Activated CD4-positive, alpha-beta memory T cell treated with anti-CD3 and anti-CD28 coated beads, Interleukin-2, amount 10 ng/mL, durations not matched to agents 7 days and 5 days (primary cell): ENCODE results near the gene PPM1J. TPM values are rescaled to one million over a fixed set of nuclear protein-coding genes. Genes with fewer than 3 reads are reported as not detected.
"Not testable (repeated sequence)": the region's sequence is repeated elsewhere in the genome, so short reads cannot be mapped to it uniquely, and the experiment has no call there.

ENCODE experiments used
- CTCF ChIA-PET: fragments of 350-600 bp; sonication (Branson Sonifier 250); formaldehyde crosslinking; loops from one replicate; lab custom pipeline; 2021; ENCODE audit warnings: antibody characterized with exemption, inconsistent platforms; lab: Charles Lee
- POLR2A ChIA-PET: fragments of 350-600 bp; sonication (Branson Sonifier 250); formaldehyde crosslinking; loops from one replicate; lab custom pipeline; 2021; ENCODE audit warnings: antibody characterized with exemption; lab: Charles Lee
- DNase-seq: peaks from one replicate; pipeline ENCODE4 v3.0.0-alpha.2; 2020
- H3K27ac Mint-ChIP-seq: one replicate; pipeline ENCODE4 v1.8.0; 2021; ENCODE audit warnings: mild to moderate bottlenecking, mixed read lengths
- H3K27me3 Mint-ChIP-seq: one replicate; pipeline ENCODE4 v1.8.0; 2021; ENCODE audit warnings: mixed read lengths
- H3K36me3 Mint-ChIP-seq: one replicate; pipeline ENCODE4 v1.8.0; 2021; ENCODE audit warnings: low read depth, mixed read lengths
- H3K4me1 Mint-ChIP-seq: one replicate; pipeline ENCODE4 v1.8.0; 2021; ENCODE audit warnings: mixed read lengths
- H3K4me3 Mint-ChIP-seq: one replicate; pipeline ENCODE4 v1.8.0; 2021; ENCODE audit warnings: mild to moderate bottlenecking, mixed read lengths
- H3K9me3 Mint-ChIP-seq: one replicate; pipeline ENCODE4 v1.8.0; 2021; ENCODE audit warnings: mixed read lengths
- total RNA-seq, 2 experiments: library from RNA; stranded (reverse); gene quantifications; one replicate each; pipeline ENCODE4 v1.2.3, GENCODE V29; 2021

Gene PPM1J
- total RNA-seq, 2 experiments from 2014 or later, result not detected

- ChIA-PET CTCF (no interaction called here), POLR2A (no interaction called here)
- H3K27me3 Mint-ChIP-seq, result peaks cover 4% of the 10 kb centered on the region
- DNase-seq, result no peak
- H3K4me1 Mint-ChIP-seq, result no peaks in the 10 kb centered on the region
- no peak overlapping the region for H3K4me3 Mint-ChIP-seq
- no peaks in the 10 kb centered on the region for H3K9me3 Mint-ChIP-seq
- no peak overlapping the region for H3K27ac Mint-ChIP-seq
- H3K36me3 Mint-ChIP-seq, result no peaks in the 10 kb centered on the region
Observed at GRCh38 chr1:112731451-112731850, 16.3 kb upstream of the PPM1J start.

DNA sequence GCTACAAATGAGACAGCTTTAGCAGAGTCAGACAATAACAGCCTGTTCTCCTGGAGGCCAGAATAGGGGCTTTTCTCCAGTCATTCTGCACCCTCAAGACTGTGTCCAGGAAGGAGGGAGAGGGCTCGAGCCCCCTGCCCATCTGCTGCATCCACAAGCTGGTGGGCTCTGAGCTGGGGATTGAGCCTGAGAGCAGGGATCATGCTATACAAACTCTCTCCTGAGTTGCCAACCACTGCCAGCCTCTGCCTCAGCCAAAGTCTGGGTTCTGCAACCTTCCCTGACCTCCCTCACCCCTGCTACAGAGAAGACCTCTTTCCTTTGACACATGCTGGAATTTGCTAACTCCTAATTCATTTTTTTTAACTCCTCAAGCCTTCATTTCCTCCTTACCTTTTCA is 14.8 kb upstream of the PPM1J start:
- no peak for DNase-seq
- no peaks in the 10 kb centered on the region for H3K36me3 Mint-ChIP-seq
- H3K9me3 Mint-ChIP-seq, result no peaks in the 10 kb centered on the region
- H3K4me3 Mint-ChIP-seq, result no peak overlapping the region
- H3K4me1 Mint-ChIP-seq, result no peaks in the 10 kb centered on the region
- H3K27me3 Mint-ChIP-seq, result peaks cover 6% of the 10 kb centered on the region
- ChIA-PET CTCF (interaction anchor here (0.6 to 1.0 kb wide), 4 partner anchors 10 to 339 kb away, joined by 3 to 6 read pairs (median 4); partner anchors contain the start of gene PPM1J), POLR2A (no interaction called here)
- no peak overlapping the region for H3K27ac Mint-ChIP-seq

- H3K36me3 Mint-ChIP-seq, H3K27me3 Mint-ChIP-seq, POLR2A ChIA-PET, DNase-seq, H3K27ac Mint-ChIP-seq, H3K4me1 Mint-ChIP-seq, H3K4me3 Mint-ChIP-seq, H3K9me3 Mint-ChIP-seq: not testable (repeated sequence)
- CTCF ChIA-PET, result interaction anchor here (1.0 kb wide), 2 partner anchors 9 to 13 kb away, joined by 3 to 6 read pairs; partner anchors contain the start of gene PPM1J
Observed at GRCh38 chr1:112729011-112729410, 13.9 kb upstream of the PPM1J start.

DNA sequence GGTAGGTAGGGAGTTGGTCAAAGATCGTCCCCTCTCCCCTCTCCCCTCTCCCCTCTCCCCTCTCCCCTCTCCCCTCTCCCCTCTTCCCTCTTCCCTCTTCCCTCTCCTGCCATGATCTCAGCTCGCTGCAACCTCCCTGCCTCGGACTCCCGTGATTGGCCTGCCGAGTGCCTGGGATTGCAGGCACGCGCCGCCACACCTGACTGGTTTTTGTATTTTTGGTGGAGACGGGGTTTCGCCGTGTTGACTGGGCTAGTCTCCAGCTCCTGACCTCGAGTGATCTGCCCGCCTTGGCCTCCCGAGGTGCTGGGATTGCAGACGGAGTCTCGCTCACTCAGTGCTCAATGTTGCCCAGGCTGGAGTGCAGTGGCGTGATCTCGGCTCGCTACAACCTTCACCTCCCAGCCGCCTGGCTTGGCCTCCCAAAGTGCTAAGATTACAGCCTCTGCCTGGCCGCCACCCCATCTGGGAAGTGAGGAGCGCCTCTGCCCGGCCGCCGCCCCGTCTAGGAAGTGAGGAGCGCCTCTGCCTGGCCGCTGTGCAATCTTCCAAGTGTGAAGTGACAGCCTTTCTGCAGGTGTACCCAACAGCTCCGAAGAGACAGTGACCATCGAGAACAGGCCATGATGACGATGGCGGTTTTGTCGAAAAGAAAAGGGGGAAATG is 13.3 kb upstream of the PPM1J start:
- H3K4me3 Mint-ChIP-seq, H3K36me3 Mint-ChIP-seq, H3K27me3 Mint-ChIP-seq, H3K4me1 Mint-ChIP-seq, H3K27ac Mint-ChIP-seq, H3K9me3 Mint-ChIP-seq, DNase-seq, POLR2A ChIA-PET, CTCF ChIA-PET: not testable (repeated sequence)

DNA sequence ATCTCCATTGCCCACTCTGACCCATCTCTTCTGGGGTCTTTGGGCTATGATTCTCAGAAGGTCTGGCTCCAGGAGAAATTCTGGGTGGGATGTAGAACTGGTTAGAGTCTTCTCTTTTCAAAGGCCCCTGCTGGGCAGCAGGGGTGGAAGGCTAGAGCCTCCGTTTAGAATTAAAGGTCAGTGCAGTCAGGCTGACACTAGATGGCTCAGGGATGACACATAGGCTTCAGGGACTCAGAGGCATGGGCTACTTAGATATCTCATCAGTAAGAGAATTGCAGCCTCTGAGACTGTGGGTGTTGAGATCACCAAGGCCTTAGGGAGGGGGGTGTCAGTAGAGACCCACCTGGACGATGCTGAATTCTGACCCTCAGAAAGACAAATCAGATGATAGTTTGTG is 12.6 kb upstream of the PPM1J start:
- H3K36me3 Mint-ChIP-seq, result no peaks in the 10 kb centered on the region
- H3K9me3 Mint-ChIP-seq, result no peaks in the 10 kb centered on the region
- peaks cover 4% of the 10 kb centered on the region for H3K27me3 Mint-ChIP-seq
- no peak overlapping the region for H3K4me3 Mint-ChIP-seq
- ChIA-PET CTCF (interaction anchor here (0.8 kb wide), 1 partner anchor 12 kb away, joined by 4 read pairs; the partner anchor contains the start of gene PPM1J), POLR2A (no interaction called here)
- peaks cover 7% of the 10 kb centered on the region for H3K4me1 Mint-ChIP-seq
- DNase-seq, result no peak
- H3K27ac Mint-ChIP-seq, result no peak overlapping the region

DNA sequence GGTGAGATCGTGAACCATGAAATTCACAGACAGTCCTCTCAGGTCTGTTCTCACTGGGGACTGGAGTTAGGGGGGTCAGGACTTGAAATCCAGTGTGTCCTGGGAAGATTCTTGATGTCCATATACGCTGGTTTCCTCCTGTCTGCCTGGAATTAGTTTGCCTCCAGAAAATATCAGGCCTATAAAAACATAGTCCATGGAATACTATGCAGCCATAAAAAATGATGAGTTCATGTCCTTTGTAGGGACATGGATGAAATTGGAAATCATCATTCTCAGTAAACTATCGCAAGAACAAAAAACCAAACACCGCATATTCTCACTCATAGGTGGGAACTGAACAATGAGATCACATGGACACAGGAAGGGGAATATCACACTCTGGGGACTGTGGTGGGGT is 9.1 kb upstream of the PPM1J start:
- CTCF ChIA-PET, H3K27ac Mint-ChIP-seq, H3K4me3 Mint-ChIP-seq: not testable (repeated sequence)

GRCh38 chr1:112723511-112723839 is 8.3 kb upstream of the PPM1J start:
- Mint-ChIP-seq H3K4me3 (no peak overlapping the region), H3K36me3 (no peaks in the 10 kb centered on the region), H3K4me1 (peaks cover 12% of the 10 kb centered on the region), H3K9me3 (no peaks in the 10 kb centered on the region), H3K27me3 (peaks cover 36% of the 10 kb centered on the region), H3K27ac (no peak overlapping the region)
- ChIA-PET CTCF (no interaction called here), POLR2A (no interaction called here)
- DNase-seq, result no peak

More for the DNA sequence above, 9.1 kb upstream of the PPM1J start:
- DNase-seq, H3K36me3 Mint-ChIP-seq, H3K9me3 Mint-ChIP-seq, POLR2A ChIA-PET: not testable (repeated sequence)
- peaks cover 10% of the 10 kb centered on the region for H3K4me1 Mint-ChIP-seq
- H3K27me3 Mint-ChIP-seq, result peaks cover 31% of the 10 kb centered on the region

DNA sequence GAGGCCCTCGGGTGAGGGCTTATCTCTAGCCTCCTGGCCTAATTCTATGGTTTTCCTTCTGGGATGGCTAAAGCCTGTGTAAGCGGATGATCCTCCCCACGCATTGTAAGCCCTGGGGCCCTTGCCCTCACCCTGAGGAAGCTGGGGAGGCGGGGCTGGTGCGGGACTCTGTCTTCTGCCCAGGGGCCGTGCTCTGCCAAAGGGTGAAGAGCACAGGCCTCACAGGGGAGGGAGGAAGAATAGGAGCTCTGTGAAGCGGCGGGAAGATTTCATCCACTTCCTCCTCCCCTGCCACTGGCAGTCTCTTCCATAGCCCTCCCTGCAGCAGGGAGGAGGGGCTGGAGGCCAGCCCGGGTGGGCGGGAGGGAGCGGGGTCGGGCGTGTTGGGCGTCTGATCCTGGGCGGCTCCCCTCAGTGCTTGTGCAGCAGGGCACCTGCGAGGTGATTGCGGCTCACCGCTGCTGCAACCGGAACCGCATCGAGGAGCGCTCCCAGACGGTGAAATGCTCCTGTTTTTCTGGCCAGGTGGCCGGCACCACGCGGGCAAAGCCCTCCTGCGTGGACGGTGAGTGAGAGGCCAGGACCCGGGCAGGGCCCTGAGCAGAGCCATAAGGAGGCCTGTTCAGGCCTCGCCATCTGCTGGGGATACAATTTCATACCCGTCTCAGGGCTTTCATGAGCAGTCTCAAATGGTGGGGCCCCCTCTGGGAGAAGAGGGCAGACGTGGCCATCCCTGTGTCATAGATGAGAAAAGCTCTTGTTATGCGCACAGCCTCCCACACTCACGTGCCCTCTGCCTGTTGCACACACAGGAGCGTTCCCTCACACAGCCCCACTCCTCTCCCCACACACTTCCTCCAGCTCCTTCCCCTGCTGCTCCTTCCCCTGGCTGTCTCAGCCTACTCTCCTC is 7.7 kb upstream of the PPM1J start:
- Mint-ChIP-seq H3K36me3 (no peaks in the 10 kb centered on the region), H3K9me3 (no peaks in the 10 kb centered on the region), H3K4me1 (peaks cover 14% of the 10 kb centered on the region), H3K27me3 (peaks cover 37% of the 10 kb centered on the region), H3K4me3 (no peak overlapping the region), H3K27ac (no peak overlapping the region)
- CTCF ChIA-PET, result interaction anchor here (1.4 kb wide), 1 partner anchor 320 kb away, joined by 3 read pairs; no protein-coding TSS in a partner anchor
- POLR2A ChIA-PET, result no interaction called here
- DNase-seq, result no peak

- CTCF ChIA-PET, result interaction anchor here (0.6 to 7.9 kb wide), 4 partner anchors 82 to 948 kb away, joined by 3 to 96 read pairs (median 12); partner anchors contain the start of gene LRIG2
- H3K9me3 Mint-ChIP-seq, result no peaks in the 10 kb centered on the region
- DNase-seq, result no peak
- POLR2A ChIA-PET, result no interaction called here
- H3K27ac Mint-ChIP-seq, result no peak overlapping the region
- peaks cover 20% of the 10 kb centered on the region for H3K4me1 Mint-ChIP-seq
- no peaks in the 10 kb centered on the region for H3K36me3 Mint-ChIP-seq
- H3K27me3 Mint-ChIP-seq, result peaks cover 38% of the 10 kb centered on the region
- no peak overlapping the region for H3K4me3 Mint-ChIP-seq
Observed at GRCh38 chr1:112721966-112722524, 6.9 kb upstream of the PPM1J start.

DNA sequence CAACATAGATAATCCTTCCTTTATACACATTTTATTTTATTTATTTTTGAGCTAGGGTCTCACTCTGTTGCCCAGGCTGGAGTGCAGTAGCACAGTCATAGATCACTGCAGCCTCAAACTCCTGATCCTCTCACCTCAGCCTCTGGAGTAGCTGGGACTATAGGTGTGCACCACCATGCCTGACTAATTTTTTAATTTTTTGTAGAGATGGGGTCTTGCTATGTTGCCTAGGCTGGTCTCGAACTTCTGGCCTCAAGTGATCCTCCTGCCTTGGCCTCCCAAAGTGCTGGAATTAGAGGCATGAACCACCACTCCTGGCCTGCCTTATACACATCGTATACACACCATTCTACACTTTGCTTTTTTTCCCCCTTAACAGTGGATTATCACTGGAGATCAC is 6.2 kb upstream of the PPM1J start:
- POLR2A ChIA-PET, result interaction anchor here (1.4 kb wide), 1 partner anchor 352 kb away, joined by 5 read pairs; the partner anchor contains the start of gene LRIG2
- H3K36me3 Mint-ChIP-seq, H3K27ac Mint-ChIP-seq, H3K9me3 Mint-ChIP-seq, DNase-seq, H3K4me3 Mint-ChIP-seq: not testable (repeated sequence)
- Mint-ChIP-seq H3K27me3 (peaks cover 39% of the 10 kb centered on the region), H3K4me1 (peaks cover 24% of the 10 kb centered on the region)
- CTCF ChIA-PET, result interaction anchor here (0.5 to 7.9 kb wide), 6 partner anchors 80 to 948 kb away, joined by 3 to 96 read pairs (median 4); partner anchors contain the start of gene LRIG2

- ChIA-PET CTCF (interaction anchor here (1.6 to 7.9 kb wide), 3 partner anchors 80 to 352 kb away, joined by 3 to 96 read pairs (median 18); partner anchors contain the start of gene LRIG2), POLR2A (interaction anchor here (1.4 kb wide), 1 partner anchor 352 kb away, joined by 5 read pairs; the partner anchor contains the start of gene LRIG2)
- no peak overlapping the region for H3K4me3 Mint-ChIP-seq
- peaks cover 39% of the 10 kb centered on the region for H3K27me3 Mint-ChIP-seq
- DNase-seq, result no peak
- H3K4me1 Mint-ChIP-seq, result peaks cover 29% of the 10 kb centered on the region
- H3K27ac Mint-ChIP-seq, result no peak overlapping the region
- no peaks in the 10 kb centered on the region for H3K36me3 Mint-ChIP-seq
- no peaks in the 10 kb centered on the region for H3K9me3 Mint-ChIP-seq
Observed at GRCh38 chr1:112720800-112721199, 5.7 kb upstream of the PPM1J start.

DNA sequence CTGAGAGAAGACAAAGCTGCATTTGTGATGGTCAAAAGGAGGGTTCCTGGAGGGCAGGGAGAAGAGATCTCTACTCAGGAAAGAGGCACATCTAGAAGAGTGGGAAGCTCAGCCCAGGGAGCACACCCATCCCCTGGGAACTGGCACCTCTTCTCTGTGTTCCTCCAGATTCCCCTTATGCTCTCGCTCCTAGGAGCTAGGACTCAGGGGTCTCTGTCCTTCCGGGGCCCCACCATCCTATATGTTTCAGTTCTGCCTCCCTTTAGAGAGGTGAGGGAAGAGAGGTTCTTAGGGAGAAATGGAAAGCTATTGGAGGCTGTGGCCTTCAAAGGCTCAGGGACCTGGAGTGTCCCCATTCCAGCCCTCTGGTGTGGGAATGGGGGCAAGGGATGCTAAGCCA is 4.6 kb upstream of the PPM1J start:
- Mint-ChIP-seq H3K36me3 (no peaks in the 10 kb centered on the region), H3K9me3 (no peaks in the 10 kb centered on the region), H3K4me3 (no peak overlapping the region), H3K4me1 (peaks cover 33% of the 10 kb centered on the region), H3K27ac (no peak overlapping the region), H3K27me3 (peaks cover 38% of the 10 kb centered on the region)
- ChIA-PET CTCF (interaction anchor here (0.7 to 7.9 kb wide), 5 partner anchors 10 to 353 kb away, joined by 3 to 96 read pairs (median 13); partner anchors contain the start of gene LRIG2), POLR2A (interaction anchor here (1.4 kb wide), 1 partner anchor 353 kb away, joined by 5 read pairs; the partner anchor contains the start of gene LRIG2)
- DNase-seq, result no peak
